NCI-H1417 treated with DMSO at 0.1 percent for 48 hours (cell line): ENCODE measurements around the gene HYAL3.
"Not testable (repeated sequence)": the region's sequence is repeated elsewhere in the genome, so short reads cannot be mapped to it uniquely, and the experiment has no call there.

Experiments
- DNase-seq: peaks from one replicate; lab custom pipeline; 2025; lab: John Stamatoyannopoulos, UW

The HYAL3 gene

DNA sequence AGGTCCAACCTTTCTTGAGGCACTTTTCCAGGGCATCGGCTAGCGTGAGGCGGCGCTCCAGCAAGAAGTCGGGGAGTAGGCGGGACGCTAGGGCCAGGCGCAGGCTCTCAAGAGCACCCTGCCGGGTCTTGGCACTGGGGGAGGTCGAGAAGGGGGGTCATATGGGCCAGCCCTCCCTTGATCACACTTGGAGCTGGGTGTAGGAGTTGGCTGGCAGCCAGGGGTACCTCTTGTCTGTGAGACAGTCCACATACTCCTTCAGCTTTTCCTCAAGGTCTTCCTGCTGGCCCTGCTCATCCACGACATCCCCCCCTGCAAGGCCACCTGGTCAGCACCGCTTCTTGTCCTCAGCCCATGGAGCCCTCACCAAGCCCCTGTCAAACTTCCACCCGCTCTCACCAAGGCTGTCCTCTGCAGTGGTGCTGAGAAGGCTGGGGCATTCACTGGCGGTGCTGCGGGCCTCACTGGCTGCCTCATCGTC, 9.0 kb downstream of the HYAL3 start:
- DNase-seq: no peak

GRCh38 chr3:50289130-50289529, 10.1 kb downstream of the HYAL3 start:
- DNase-seq: no peak

DNA sequence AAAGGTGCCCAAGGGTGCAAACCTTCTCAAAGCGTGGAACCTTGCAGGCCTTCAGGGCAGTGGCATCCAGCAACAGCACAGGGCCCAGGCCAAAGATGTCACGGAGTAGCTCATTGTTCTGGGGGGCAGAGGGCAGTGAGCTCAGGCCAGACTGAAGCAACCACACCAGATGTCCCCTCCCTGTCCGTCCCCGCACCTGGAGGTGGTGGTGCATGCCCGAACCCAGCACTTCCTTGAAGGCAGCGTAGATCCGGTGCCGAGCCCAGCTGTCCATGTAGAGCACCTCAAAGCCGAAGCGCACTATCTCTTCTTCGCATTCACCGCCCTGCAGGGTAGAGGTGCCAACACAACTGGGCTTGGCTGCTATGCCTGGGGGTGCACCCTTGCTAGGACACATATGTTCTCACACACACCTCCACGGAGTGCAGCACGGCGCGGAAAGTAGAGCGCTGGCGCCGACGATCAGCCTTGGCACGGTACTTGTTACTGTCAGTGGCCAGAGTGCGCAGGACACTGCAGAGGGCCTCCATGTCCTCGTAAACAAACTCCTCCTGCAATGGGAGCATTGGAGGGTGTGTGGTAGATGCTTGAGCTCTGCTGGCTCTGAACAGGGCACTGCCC, 10.7 kb downstream of the HYAL3 start:
- no peak for DNase-seq

GRCh38 chr3:50287262-50287661, 11.9 kb downstream of the HYAL3 start:
- no peak for DNase-seq

GRCh38 chr3:50286322-50287227, 12.6 kb downstream of the HYAL3 start:
- DNase-seq: no peak

DNA sequence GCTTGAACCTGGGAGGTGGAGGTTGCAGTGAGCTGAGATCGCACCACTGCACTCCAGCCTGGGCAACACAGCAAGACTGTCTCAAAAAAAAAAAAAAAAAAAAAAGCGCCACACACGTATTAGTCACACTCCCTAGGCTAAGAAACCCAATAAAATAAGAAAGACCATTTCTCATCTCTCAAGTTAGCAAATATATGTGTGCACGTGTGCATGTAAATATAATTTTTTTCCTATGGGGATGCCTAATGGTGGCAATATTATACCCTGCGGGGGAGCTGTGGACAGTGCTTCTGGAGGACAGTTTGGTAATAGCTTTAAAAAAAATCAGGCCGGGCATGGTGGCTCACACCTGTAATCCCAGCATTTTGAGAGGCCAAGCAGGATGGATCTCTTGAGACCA, 15.1 kb downstream of the HYAL3 start:
- not testable (repeated sequence) for DNase-seq

GRCh38 chr3:50279255-50280016, 19.8 kb downstream of the HYAL3 start:
- DNase-seq: no peak

- no peak for DNase-seq
These were observed 20.4 kb downstream of the HYAL3 start, which contains the start of gene LSMEM2 for GRCh38 chr3:50278880-50279224. TSS of gene LSMEM2 (plus strand) at chr3:50279087. CDS start at chr3:50279114, 27 bp downstream.

- no peak for DNase-seq
These were observed 20.9 kb downstream of the HYAL3 start for GRCh38 chr3:50278123-50278879.

GRCh38 chr3:50276762-50277101, 22.5 kb downstream of the HYAL3 start:
- no peak for DNase-seq

GRCh38 chr3:50275996-50276761, 23.0 kb downstream of the HYAL3 start:
- DNase-seq: no peak

GRCh38 chr3:50275141-50275995, 23.8 kb downstream of the HYAL3 start:
- no peak for DNase-seq

- DNase-seq: no peak
These were observed 24.7 kb downstream of the HYAL3 start for GRCh38 chr3:50274371-50275104.

GRCh38 chr3:50273689-50274065, 25.5 kb downstream of the HYAL3 start:
- DNase-seq: no peak

- no peak for DNase-seq
These were observed 26.1 kb downstream of the HYAL3 start for GRCh38 chr3:50272911-50273688.

DNA sequence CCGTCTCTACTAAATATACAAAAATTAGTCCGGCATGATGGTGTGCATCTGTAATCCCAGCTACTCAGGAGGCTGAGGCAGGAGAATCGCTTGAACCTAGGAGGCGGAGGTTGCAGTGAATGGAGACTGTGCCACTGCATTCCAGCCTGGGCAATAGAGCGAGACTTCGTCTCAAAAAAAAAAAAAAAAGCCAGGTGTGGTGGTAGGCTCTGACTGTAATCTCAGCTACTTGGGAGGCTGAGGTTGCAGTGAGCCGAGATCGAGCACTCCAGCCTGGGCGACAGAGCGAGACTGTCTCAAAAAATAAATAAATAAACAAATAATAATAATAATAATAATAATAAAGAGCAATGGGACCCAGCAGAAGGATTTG, 26.7 kb downstream of the HYAL3 start:
- DNase-seq: not testable (repeated sequence)

- DNase-seq: no peak
These were observed 27.8 kb downstream of the HYAL3 start for GRCh38 chr3:50271314-50271936.
